ENCODE results near the gene SPAG9.

DNA sequence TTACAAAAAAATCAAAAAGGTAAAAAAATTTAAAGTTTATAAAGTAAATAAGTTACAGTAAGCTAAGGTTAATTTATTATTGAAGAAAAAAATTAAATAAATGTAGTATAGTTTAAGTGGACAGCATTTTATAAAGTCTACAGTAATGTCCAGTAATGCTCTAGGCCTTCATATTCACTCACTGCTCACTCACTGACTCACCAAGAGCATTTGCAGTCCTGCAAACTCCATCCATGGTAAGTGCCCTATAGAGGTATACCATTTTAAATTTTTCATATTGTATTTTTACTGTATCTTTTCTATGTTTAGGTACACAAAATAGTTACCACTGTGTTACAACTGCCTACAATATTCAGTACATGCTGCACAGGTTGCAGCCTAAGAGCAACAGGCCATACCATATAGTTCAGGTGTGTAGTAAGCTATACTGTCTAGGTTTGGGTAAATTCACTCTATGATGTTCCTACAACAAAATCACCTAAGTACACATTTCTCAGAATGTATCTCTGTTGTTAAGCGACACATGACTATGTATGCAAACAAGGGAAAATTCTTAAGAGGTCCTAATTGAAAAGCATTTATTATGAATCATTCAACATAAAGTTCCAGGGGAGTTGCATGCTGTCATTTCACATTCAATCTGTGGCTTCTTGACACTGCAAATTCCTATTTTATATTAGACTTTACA, 92.3 kb downstream of the SPAG9 start:
- TF ChIP-seq, protein P1, sequence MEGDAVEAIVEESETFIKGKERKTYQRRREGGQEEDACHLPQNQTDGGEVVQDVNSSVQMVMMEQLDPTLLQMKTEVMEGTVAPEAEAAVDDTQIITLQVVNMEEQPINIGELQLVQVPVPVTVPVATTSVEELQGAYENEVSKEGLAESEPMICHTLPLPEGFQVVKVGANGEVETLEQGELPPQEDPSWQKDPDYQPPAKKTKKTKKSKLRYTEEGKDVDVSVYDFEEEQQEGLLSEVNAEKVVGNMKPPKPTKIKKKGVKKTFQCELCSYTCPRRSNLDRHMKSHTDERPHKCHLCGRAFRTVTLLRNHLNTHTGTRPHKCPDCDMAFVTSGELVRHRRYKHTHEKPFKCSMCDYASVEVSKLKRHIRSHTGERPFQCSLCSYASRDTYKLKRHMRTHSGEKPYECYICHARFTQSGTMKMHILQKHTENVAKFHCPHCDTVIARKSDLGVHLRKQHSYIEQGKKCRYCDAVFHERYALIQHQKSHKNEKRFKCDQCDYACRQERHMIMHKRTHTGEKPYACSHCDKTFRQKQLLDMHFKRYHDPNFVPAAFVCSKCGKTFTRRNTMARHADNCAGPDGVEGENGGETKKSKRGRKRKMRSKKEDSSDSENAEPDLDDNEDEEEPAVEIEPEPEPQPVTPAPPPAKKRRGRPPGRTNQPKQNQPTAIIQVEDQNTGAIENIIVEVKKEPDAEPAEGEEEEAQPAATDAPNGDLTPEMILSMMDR (IDR thresholded peaks at IDR 0.05; ENCODE audit: poor library complexity, severe bottlenecking) = no peak
- TF ChIP-seq EZH2 (IDR thresholded peaks at IDR 0.05; ENCODE audit: borderline replicate concordance, insufficient read depth, low read length, poor library complexity, severe bottlenecking) (no peak), MXI1 (conservative IDR thresholded peaks at IDR 0.05; ENCODE audit: poor library complexity, severe bottlenecking) (no peak), TAF1 (IDR thresholded peaks at IDR 0.05; ENCODE audit: low read depth) (no peak), POLR2AphosphoS5 (IDR thresholded peaks at IDR 0.05) (no peak), EP300 (conservative IDR thresholded peaks at IDR 0.05; ENCODE audit: poor library complexity, severe bottlenecking) (no peak), SMC3 (conservative IDR thresholded peaks at IDR 0.05; ENCODE audit: poor library complexity) (no peak), RAD21 (conservative IDR thresholded peaks at IDR 0.05) (no peak)
- TF ChIP-seq, protein P2, sequence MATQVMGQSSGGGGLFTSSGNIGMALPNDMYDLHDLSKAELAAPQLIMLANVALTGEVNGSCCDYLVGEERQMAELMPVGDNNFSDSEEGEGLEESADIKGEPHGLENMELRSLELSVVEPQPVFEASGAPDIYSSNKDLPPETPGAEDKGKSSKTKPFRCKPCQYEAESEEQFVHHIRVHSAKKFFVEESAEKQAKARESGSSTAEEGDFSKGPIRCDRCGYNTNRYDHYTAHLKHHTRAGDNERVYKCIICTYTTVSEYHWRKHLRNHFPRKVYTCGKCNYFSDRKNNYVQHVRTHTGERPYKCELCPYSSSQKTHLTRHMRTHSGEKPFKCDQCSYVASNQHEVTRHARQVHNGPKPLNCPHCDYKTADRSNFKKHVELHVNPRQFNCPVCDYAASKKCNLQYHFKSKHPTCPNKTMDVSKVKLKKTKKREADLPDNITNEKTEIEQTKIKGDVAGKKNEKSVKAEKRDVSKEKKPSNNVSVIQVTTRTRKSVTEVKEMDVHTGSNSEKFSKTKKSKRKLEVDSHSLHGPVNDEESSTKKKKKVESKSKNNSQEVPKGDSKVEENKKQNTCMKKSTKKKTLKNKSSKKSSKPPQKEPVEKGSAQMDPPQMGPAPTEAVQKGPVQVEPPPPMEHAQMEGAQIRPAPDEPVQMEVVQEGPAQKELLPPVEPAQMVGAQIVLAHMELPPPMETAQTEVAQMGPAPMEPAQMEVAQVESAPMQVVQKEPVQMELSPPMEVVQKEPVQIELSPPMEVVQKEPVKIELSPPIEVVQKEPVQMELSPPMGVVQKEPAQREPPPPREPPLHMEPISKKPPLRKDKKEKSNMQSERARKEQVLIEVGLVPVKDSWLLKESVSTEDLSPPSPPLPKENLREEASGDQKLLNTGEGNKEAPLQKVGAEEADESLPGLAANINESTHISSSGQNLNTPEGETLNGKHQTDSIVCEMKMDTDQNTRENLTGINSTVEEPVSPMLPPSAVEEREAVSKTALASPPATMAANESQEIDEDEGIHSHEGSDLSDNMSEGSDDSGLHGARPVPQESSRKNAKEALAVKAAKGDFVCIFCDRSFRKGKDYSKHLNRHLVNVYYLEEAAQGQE (IDR thresholded peaks at IDR 0.05; ENCODE audit: borderline replicate concordance) = no peak

All from neural cell (in vitro differentiated cells).